ENCODE measurements around the gene PTPN4.
"Not testable (repeated sequence)": the region's sequence is repeated elsewhere in the genome, so short reads cannot be mapped to it uniquely, and the experiment has no call there.

Gene PTPN4

DNA sequence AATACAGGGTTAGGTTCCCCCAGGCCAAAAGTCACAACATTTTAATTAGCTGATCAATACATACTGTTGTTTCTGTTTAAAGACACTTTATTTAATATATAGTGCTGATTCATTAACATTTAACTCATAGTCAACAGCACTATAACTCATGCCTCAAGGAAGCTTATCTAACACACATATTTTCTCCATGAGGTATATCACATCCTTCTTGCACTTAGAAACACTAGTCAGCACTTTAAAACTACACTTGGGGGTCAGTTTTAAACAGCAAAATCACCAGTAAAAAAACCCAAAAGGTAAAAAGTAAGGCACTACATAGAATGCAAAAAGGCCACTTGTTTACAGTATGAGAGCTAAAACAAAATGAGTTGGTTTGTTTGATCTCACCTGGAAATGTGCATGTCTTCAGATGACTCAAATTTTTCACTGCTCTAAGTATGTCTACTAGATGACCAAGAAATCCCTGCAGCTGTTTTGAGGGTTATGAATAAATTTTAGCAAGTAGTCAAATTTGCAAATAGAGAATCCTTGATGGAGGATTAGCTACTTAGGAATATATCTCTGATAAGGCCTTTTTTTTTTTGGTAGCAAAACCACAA lies 199.0 kb downstream of the PTPN4 start:
- TF ChIP-seq YY1 (IDR thresholded peaks at IDR 0.05; ENCODE audit: insufficient read depth, insufficient read length) (no peak), ZNF274 (IDR thresholded peaks at IDR 0.05; ENCODE audit: low read depth, low read length) (no peak), SUZ12 (IDR thresholded peaks at IDR 0.05; ENCODE audit: extremely low read depth, insufficient read depth, insufficient read length) (no peak)
- no peaks in the 10 kb centered on the region for H3K27me3 ChIP-seq (ENCODE audit: insufficient read depth, insufficient read length)
- H3K9me3 ChIP-seq (ENCODE audit: insufficient read depth, low read length), result peaks cover 15% of the 10 kb centered on the region
- peaks cover 38% of the 10 kb centered on the region for H3K36me3 ChIP-seq (ENCODE audit: insufficient read depth, insufficient read length, low read length)
- H3K4me1 ChIP-seq (ENCODE audit: insufficient read depth, insufficient read length), result no peaks in the 10 kb centered on the region
- H3K9ac ChIP-seq (ENCODE audit: insufficient read length, low read depth), result no peak overlapping the region
- no peak overlapping the region for H3K4me3 ChIP-seq (ENCODE audit: insufficient read length, low read depth)
- DNase-seq (ENCODE audit: low read depth, low spot score), result no peak

DNA sequence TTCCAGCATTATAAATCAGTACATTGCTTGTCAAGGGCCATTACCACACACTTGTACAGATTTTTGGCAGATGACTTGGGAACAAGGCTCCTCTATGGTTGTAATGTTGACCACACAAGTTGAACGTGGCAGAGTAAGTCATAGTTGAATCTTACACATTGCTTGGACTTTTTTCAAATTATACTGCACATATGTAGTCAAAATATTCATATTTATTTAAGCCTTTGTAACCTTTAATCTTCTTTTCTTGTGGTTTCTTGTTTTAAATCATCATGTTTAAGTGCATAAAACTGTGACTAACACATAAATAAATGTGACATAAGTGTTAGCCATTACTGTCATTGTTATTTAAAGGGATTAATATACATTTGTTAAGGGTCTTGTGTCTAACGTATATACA lies 201.1 kb downstream of the PTPN4 start:
- Histone ChIP-seq H3K4me1 (ENCODE audit: insufficient read depth, insufficient read length) (no peaks in the 10 kb centered on the region), H3K36me3 (ENCODE audit: insufficient read depth, insufficient read length, low read length) (peaks cover 40% of the 10 kb centered on the region), H3K9me3 (ENCODE audit: insufficient read depth, low read length) (peaks cover 15% of the 10 kb centered on the region), H3K4me3 (ENCODE audit: insufficient read length, low read depth) (no peak overlapping the region), H3K9ac (ENCODE audit: insufficient read length, low read depth) (no peak overlapping the region), H3K27me3 (ENCODE audit: insufficient read depth, insufficient read length) (no peaks in the 10 kb centered on the region)
- DNase-seq (ENCODE audit: low read depth, low spot score), result no peak
- TF ChIP-seq SUZ12 (IDR thresholded peaks at IDR 0.05; ENCODE audit: extremely low read depth, insufficient read depth, insufficient read length), result no peak
- TF ChIP-seq YY1 (IDR thresholded peaks at IDR 0.05; ENCODE audit: insufficient read depth, insufficient read length), result no peak
- no peak for TF ChIP-seq ZNF274 (IDR thresholded peaks at IDR 0.05; ENCODE audit: low read depth, low read length)

DNA sequence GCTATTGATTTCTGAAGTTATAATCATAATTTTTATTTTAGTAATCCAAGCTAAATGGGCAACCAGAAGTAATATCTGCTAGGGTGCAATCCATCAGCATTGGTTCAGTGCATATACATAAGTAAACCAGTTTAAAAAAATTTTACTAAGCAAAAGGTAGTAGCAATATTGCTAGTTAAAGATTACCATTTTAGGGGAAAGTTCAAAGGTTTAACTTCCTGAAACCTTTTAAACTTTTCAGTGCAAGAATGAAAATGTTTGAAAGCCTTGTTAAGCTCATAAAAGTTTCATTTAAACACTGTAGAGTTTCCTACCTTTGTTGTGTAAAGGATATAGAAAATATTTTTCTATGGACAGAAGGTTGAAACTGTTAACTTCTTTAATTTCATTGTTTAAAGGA lies 222.2 kb downstream of the PTPN4 start:
- Histone ChIP-seq H3K4me1 (ENCODE audit: insufficient read depth, insufficient read length) (no peaks in the 10 kb centered on the region), H3K9ac (ENCODE audit: insufficient read length, low read depth) (no peak overlapping the region), H3K9me3 (ENCODE audit: insufficient read depth, low read length) (no peaks in the 10 kb centered on the region), H3K4me3 (ENCODE audit: insufficient read length, low read depth) (no peak overlapping the region), H3K27me3 (ENCODE audit: insufficient read depth, insufficient read length) (no peaks in the 10 kb centered on the region), H3K36me3 (ENCODE audit: insufficient read depth, insufficient read length, low read length) (no peaks in the 10 kb centered on the region)
- no peak for DNase-seq (ENCODE audit: low read depth, low spot score)
- TF ChIP-seq ZNF274 (IDR thresholded peaks at IDR 0.05; ENCODE audit: low read depth, low read length), result no peak
- no peak for TF ChIP-seq YY1 (IDR thresholded peaks at IDR 0.05; ENCODE audit: insufficient read depth, insufficient read length)
- TF ChIP-seq SUZ12 (IDR thresholded peaks at IDR 0.05; ENCODE audit: extremely low read depth, insufficient read depth, insufficient read length), result no peak

DNA sequence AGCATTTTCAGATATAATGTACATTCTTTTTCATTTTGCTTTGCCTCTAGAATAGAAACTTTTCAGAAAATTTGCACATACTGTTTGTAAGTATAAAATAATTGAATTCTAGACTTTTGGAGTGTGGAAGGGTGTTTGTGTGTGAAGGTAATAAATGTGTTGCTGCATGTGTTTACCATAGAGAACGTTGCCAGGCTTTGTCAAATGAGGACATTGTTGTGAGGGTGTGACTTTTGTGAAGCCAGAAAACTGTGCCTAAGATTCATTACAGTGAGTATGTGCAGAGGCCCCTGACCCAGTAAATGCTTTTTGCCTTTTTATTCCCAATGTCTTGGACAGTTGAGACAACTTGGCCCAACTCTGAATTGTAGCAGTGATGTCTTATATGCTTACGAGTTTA lies 222.8 kb downstream of the PTPN4 start:
- H3K9ac ChIP-seq (ENCODE audit: insufficient read length, low read depth), result no peak overlapping the region
- DNase-seq (ENCODE audit: low read depth, low spot score), result no peak
- no peaks in the 10 kb centered on the region for H3K27me3 ChIP-seq (ENCODE audit: insufficient read depth, insufficient read length)
- no peak overlapping the region for H3K4me3 ChIP-seq (ENCODE audit: insufficient read length, low read depth)
- H3K36me3 ChIP-seq (ENCODE audit: insufficient read depth, insufficient read length, low read length), result no peaks in the 10 kb centered on the region
- TF ChIP-seq YY1 (IDR thresholded peaks at IDR 0.05; ENCODE audit: insufficient read depth, insufficient read length) (no peak), ZNF274 (IDR thresholded peaks at IDR 0.05; ENCODE audit: low read depth, low read length) (no peak), SUZ12 (IDR thresholded peaks at IDR 0.05; ENCODE audit: extremely low read depth, insufficient read depth, insufficient read length) (no peak)
- 0 out of 2 replicates have a peak, but pooled peaks cover under 1% of the 10 kb centered on the region for H3K9me3 ChIP-seq (ENCODE audit: insufficient read depth, low read length)
- no peaks in the 10 kb centered on the region for H3K4me1 ChIP-seq (ENCODE audit: insufficient read depth, insufficient read length)

DNA sequence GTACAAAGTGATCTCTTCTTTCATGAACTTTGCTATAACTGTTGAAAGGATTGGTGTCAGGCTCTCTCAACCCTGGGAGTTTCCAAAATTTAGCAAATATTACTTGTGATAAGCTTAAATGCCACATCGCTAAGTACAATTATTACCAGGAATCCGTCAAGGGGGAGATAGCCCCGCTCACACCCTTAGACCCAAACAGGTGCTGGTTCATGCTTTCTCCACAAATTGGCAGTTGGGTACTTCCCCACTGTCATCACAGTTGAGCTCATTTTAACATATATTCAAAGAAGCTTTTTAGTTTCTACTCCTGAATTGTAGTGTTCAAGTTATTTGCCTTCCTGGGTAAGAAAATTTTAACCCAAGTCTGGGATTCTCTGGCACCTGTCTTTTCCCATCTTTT lies 223.4 kb downstream of the PTPN4 start:
- Histone ChIP-seq H3K4me1 (ENCODE audit: insufficient read depth, insufficient read length) (no peaks in the 10 kb centered on the region), H3K9me3 (ENCODE audit: insufficient read depth, low read length) (peaks cover 7% of the 10 kb centered on the region), H3K4me3 (ENCODE audit: insufficient read length, low read depth) (no peak overlapping the region), H3K27me3 (ENCODE audit: insufficient read depth, insufficient read length) (no peaks in the 10 kb centered on the region), H3K36me3 (ENCODE audit: insufficient read depth, insufficient read length, low read length) (no peaks in the 10 kb centered on the region), H3K9ac (ENCODE audit: insufficient read length, low read depth) (no peak overlapping the region)
- DNase-seq (ENCODE audit: low read depth, low spot score), result no peak
- TF ChIP-seq ZNF274 (IDR thresholded peaks at IDR 0.05; ENCODE audit: low read depth, low read length) (no peak), YY1 (IDR thresholded peaks at IDR 0.05; ENCODE audit: insufficient read depth, insufficient read length) (no peak), SUZ12 (IDR thresholded peaks at IDR 0.05; ENCODE audit: extremely low read depth, insufficient read depth, insufficient read length) (no peak)

DNA sequence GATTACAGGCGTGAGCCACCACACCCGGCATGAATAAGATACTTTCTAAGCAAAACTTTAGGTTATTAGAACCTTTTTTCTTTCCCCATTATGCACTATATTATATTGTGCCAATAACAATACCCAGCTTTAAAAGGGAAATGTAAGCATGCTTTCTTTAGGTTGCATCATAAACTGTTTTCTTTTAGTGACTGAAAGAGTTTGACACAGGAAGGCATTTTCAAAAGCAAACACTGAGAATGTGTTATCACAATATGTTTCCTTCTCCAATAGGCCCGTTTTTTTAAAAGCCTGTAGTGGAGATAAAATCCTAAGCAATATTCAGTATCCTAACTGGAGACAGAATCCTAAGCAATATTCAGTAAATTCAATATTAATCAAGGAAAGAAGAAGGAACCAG lies 236.4 kb downstream of the PTPN4 start:
- H3K9me3 ChIP-seq (ENCODE audit: insufficient read depth, low read length), result no peaks in the 10 kb centered on the region
- no peak for TF ChIP-seq ZNF274 (IDR thresholded peaks at IDR 0.05; ENCODE audit: low read depth, low read length)
- no peak for DNase-seq (ENCODE audit: low read depth, low spot score)

DNA sequence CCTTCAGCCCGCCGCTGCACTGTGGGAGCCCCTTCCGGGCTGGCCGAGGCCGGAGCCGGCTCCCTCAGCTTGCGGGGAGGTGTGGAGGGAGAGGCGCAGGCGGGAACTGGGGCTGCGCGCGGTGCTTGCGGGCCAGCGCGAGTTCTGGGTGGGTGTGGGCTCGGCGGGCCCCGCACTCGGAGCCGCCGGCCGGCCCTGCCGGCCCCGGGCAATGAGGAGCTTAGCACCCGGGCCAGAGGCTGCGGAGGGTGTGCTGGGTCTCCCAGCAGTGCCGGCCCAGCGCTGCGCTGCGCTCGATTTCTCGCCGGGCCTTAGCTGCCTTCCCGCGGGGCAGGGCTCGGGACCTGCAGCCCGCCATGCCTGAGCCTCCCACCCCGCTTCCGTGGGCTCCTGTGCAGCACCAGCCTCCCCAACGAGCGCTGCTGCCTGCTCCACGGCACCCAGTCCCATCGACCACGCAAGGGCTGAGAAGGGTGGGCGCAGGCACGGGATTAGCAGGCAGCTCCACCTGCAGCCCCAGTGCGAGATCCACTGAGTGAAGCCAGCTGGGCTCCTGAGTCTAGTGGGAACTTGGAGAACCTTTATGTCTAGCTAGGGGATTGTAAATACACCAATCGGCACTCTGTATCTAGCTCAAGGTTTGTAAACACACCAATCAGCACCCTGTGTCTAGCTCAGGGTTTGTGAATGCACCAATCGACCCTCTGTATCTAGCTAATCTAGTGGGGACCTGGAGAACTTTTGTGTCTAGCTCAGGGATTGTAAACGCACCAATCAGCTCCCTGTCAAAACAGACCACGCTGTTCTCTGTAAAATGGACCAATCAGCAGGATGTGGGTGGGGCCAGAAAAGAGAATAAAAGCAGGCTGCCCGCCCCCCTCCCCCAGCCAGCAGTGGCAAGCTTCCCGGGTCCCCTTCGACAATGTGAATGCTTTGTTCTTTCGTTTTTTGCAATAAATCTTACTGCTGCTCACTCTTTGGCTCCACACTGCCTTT lies 237.5 kb downstream of the PTPN4 start:
- not testable (repeated sequence) for H3K4me1 ChIP-seq (ENCODE audit: insufficient read depth, insufficient read length)

More for the DNA sequence above, 236.4 kb downstream of the PTPN4 start:
- H3K4me3 ChIP-seq (ENCODE audit: insufficient read length, low read depth), result no peak overlapping the region
- no peaks in the 10 kb centered on the region for H3K4me1 ChIP-seq (ENCODE audit: insufficient read depth, insufficient read length)
- H3K36me3 ChIP-seq (ENCODE audit: insufficient read depth, insufficient read length, low read length), result no peaks in the 10 kb centered on the region
- H3K27me3 ChIP-seq (ENCODE audit: insufficient read depth, insufficient read length), result no peaks in the 10 kb centered on the region
- no peak overlapping the region for H3K9ac ChIP-seq (ENCODE audit: insufficient read length, low read depth)

More for the DNA sequence above, 237.5 kb downstream of the PTPN4 start:
- H3K9ac ChIP-seq (ENCODE audit: insufficient read length, low read depth); H3K4me3 ChIP-seq (ENCODE audit: insufficient read length, low read depth); H3K9me3 ChIP-seq (ENCODE audit: insufficient read depth, low read length); H3K27me3 ChIP-seq (ENCODE audit: insufficient read depth, insufficient read length); H3K36me3 ChIP-seq (ENCODE audit: insufficient read depth, insufficient read length, low read length); DNase-seq (ENCODE audit: low read depth, low spot score): not testable (repeated sequence)

All from NT2/D1 (cell line).